Natural killer cell (primary cell): ENCODE measurements around the gene FASTKD3. TPM values are rescaled to one million over a fixed set of nuclear protein-coding genes. Genes with fewer than 3 reads are reported as not detected.

Experiments
- ATAC-seq, 3 donors: fragments of 150-1000 bp in 2 of 3; fragments of 200-7000 bp in 1 of 3; cut with Tn5 transposase; 1 replicate in 1 of 3; 2 replicates in 2 of 3; pipeline ENCODE4 v1.10.0; 2021; ENCODE audit warnings: mild to moderate bottlenecking in 2 of 3, moderate library complexity in 2 of 3
- DNase-seq, 2 donors: peaks; one replicate each; pipeline versions ENCODE4 v3.0.0 to v3.0.0-alpha.2; 2013 to 2021; ENCODE audit warnings: mixed read lengths in 1 of 2
- H3K27ac ChIP-seq: one replicate; pipeline ENCODE4 v1.5.1; 2013; ENCODE audit warnings: mild to moderate bottlenecking, low read length
- H3K27me3 ChIP-seq: one replicate; pipeline ENCODE4 v1.6.1; 2013; ENCODE audit warnings: low read length; ENCODE audit not compliant: control insufficient read depth, insufficient read depth
- H3K36me3 ChIP-seq: one replicate; pipeline ENCODE4 v1.6.1; 2013; ENCODE audit warnings: low read length; ENCODE audit not compliant: control insufficient read depth, insufficient read depth
- H3K4me1 ChIP-seq: one replicate; pipeline ENCODE4 v1.6.1; 2013; ENCODE audit warnings: low read length; ENCODE audit not compliant: control insufficient read depth, insufficient read depth
- H3K4me3 ChIP-seq: one replicate; pipeline ENCODE4 v1.5.1; 2013; ENCODE audit warnings: low read length
- H3K9me3 ChIP-seq: one replicate; pipeline ENCODE4 v1.6.1; 2013; ENCODE audit warnings: low read length; ENCODE audit not compliant: control insufficient read depth, insufficient read depth
- H3K27ac Mint-ChIP-seq, 2 donors: one replicate each; pipeline ENCODE4 v1.8.0; 2022; ENCODE audit warnings: mild to moderate bottlenecking in 2 of 2, mixed read lengths in 2 of 2, moderate library complexity in 1 of 2
- H3K27me3 Mint-ChIP-seq, 2 donors: one replicate each; pipeline ENCODE4 v1.8.0; 2022; ENCODE audit warnings: low read depth in 2 of 2, mixed read lengths in 2 of 2
- H3K36me3 Mint-ChIP-seq: one replicate; pipeline ENCODE4 v1.8.0; 2022; ENCODE audit warnings: mixed read lengths
- H3K4me1 Mint-ChIP-seq, 2 donors: one replicate each; pipeline ENCODE4 v1.8.0; 2022; ENCODE audit warnings: mixed read lengths in 2 of 2
- H3K4me3 Mint-ChIP-seq: one replicate; pipeline ENCODE4 v1.8.0; 2022; ENCODE audit warnings: mild to moderate bottlenecking, moderate library complexity, mixed read lengths
- H3K9me3 Mint-ChIP-seq, 2 donors: one replicate each; pipeline ENCODE4 v1.8.0; 2022; ENCODE audit warnings: mixed read lengths in 2 of 2
- CTCF ChIP-seq: fragments of 200-600 bp; IDR thresholded peaks from one replicate; pipeline ENCODE4 v1.8.0; 2022; ENCODE audit warnings: antibody characterized with exemption
- WGBS: methylation state at CpG from one replicate; pipeline ENCODE4 v1.1.7; 2013; ENCODE audit warnings: missing lambda C conversion rate; ENCODE audit not compliant: insufficient coverage; 5-methylcytosine and 5-hydroxymethylcytosine counted together
- intact Hi-C: fragments of 100-400 bp; cut with micrococcal nuclease; formaldehyde crosslinking; loops from one replicate; pipeline ENCODE4 v1.14.2; 2022
- total RNA-seq, 4 donors: library from RNA; stranded (reverse); fragments of 120-200 nt in 1 of 4; gene quantifications; one replicate each; pipeline versions ENCODE4 v1.2.3 to v1.2.4, GENCODE V29; 2013 to 2022

FASTKD3 gene
- total RNA-seq, 3 donors from 2014 or later (not counting 1 experiment from before 2014, with no cell fraction given), result 8.0 to 10.6 (median 8.6) TPM

- 100% methylated on average over 2 of the region's 4 CpGs for WGBS
- no peak overlapping the region for H3K4me3 Mint-ChIP-seq
- Histone ChIP-seq H3K4me3 (no peak overlapping the region), H3K27me3 (no peaks in the 10 kb centered on the region), H3K27ac (no peak overlapping the region), H3K4me1 (no peaks in the 10 kb centered on the region), H3K9me3 (no peaks in the 10 kb centered on the region), H3K36me3 (no peaks in the 10 kb centered on the region)
- TF ChIP-seq CTCF, result no peak
- no peaks in the 10 kb centered on the region for H3K4me1 Mint-ChIP-seq
- peaks cover 8 to 15% of the 10 kb centered on the region in 2 donors for H3K27me3 Mint-ChIP-seq
- H3K9me3 Mint-ChIP-seq, result no peaks in the 10 kb centered on the region
- no peaks in the 10 kb centered on the region for H3K36me3 Mint-ChIP-seq
- H3K27ac Mint-ChIP-seq, result no peak overlapping the region
- no peak for DNase-seq
- intact Hi-C loops, result no loop called here
- ATAC-seq, result no peak
These were observed 33.8 kb downstream of the FASTKD3 start for GRCh38 chr5:7834982-7835381.

- 83% methylated on average over 10 of the region's 10 CpGs for WGBS
- no peaks in the 10 kb centered on the region for H3K36me3 Mint-ChIP-seq
- intact Hi-C loops, result no loop called here
- TF ChIP-seq CTCF, result no peak
- Histone ChIP-seq H3K9me3 (no peaks in the 10 kb centered on the region), H3K27ac (no peak overlapping the region), H3K27me3 (no peaks in the 10 kb centered on the region), H3K36me3 (no peaks in the 10 kb centered on the region), H3K4me1 (no peaks in the 10 kb centered on the region), H3K4me3 (no peak overlapping the region)
- H3K27me3 Mint-ChIP-seq, result peaks cover 0 to 3% of the 10 kb centered on the region in 2 donors
- no peaks in the 10 kb centered on the region for H3K9me3 Mint-ChIP-seq
- H3K27ac Mint-ChIP-seq, result no peak overlapping the region
- DNase-seq, result no peak
- no peak for ATAC-seq
- no peak overlapping the region for H3K4me3 Mint-ChIP-seq
- no peaks in the 10 kb centered on the region for H3K4me1 Mint-ChIP-seq
These were observed 40.6 kb downstream of the FASTKD3 start for GRCh38 chr5:7828269-7828668.

- Histone ChIP-seq H3K27ac (no peak overlapping the region), H3K4me3 (no peak overlapping the region), H3K9me3 (no peaks in the 10 kb centered on the region), H3K36me3 (no peaks in the 10 kb centered on the region), H3K4me1 (no peaks in the 10 kb centered on the region), H3K27me3 (no peaks in the 10 kb centered on the region)
- WGBS, result 80% methylated on average over 6 of the region's 6 CpGs
- Mint-ChIP-seq H3K4me1 (no peaks in the 10 kb centered on the region), H3K27me3 (peaks cover 0 to 3% of the 10 kb centered on the region in 2 donors), H3K36me3 (no peaks in the 10 kb centered on the region), H3K27ac (no peak overlapping the region), H3K9me3 (no peaks in the 10 kb centered on the region), H3K4me3 (no peak overlapping the region)
- ATAC-seq, result no peak
- intact Hi-C loops, result no loop called here
- no peak for DNase-seq
- TF ChIP-seq CTCF, result no peak
These were observed 41.2 kb downstream of the FASTKD3 start for GRCh38 chr5:7827610-7828009.

- H3K27ac Mint-ChIP-seq, result no peak overlapping the region
- no peak overlapping the region for H3K4me3 Mint-ChIP-seq
- no peaks in the 10 kb centered on the region for H3K36me3 Mint-ChIP-seq
- peaks cover 6 to 8% of the 10 kb centered on the region in 2 donors for H3K27me3 Mint-ChIP-seq
- H3K9me3 Mint-ChIP-seq, result no peaks in the 10 kb centered on the region
- Histone ChIP-seq H3K4me3 (no peak overlapping the region), H3K4me1 (no peaks in the 10 kb centered on the region), H3K27me3 (no peaks in the 10 kb centered on the region), H3K9me3 (no peaks in the 10 kb centered on the region), H3K27ac (no peak overlapping the region), H3K36me3 (no peaks in the 10 kb centered on the region)
- peaks cover 0 to 3% of the 10 kb centered on the region in 2 donors for H3K4me1 Mint-ChIP-seq
- ATAC-seq, result no peak
- WGBS, result 90% methylated on average over 11 of the region's 11 CpGs
- intact Hi-C loops, result no loop called here
- TF ChIP-seq CTCF, result no peak
- no peak for DNase-seq
These were observed 43.2 kb downstream of the FASTKD3 start for GRCh38 chr5:7825630-7826029.
